ENCODE data around the gene TCERG1L.

The TCERG1L gene

DNA sequence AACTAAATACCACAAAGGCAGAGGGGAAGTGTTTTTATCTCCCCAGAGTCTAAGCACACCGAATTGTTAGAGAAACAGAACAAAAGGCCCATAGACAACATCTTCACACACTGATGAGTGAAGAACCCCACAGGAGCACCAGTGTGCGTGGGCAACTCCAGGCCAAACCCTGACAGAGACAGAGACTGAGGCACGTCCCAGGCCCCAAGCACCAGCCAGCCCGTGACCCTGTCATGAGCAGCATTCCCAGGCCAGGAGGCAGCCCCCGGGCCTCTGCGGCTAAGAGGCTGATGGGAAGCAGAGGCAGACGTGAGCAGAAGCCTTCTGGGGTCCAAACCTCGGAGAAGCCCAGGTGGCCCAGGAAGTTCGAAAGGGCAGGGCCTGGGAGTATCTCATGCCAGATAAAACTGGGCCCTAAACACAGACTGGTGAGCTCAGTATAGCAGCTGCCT lies 184.4 kb downstream of the TCERG1L start:
- H3K9ac ChIP-seq (ENCODE audit: low read length), result no peak overlapping the region
- no peaks in the 10 kb centered on the region for H3K36me3 ChIP-seq (ENCODE audit: control insufficient read depth, insufficient read depth, low read length)
- H3K27ac ChIP-seq (ENCODE audit: low read depth, low read length), result no peak overlapping the region
- no peaks in the 10 kb centered on the region for H3K27me3 ChIP-seq (ENCODE audit: control insufficient read depth, insufficient read depth, low read length)
- no peaks in the 10 kb centered on the region for H3K4me1 ChIP-seq (ENCODE audit: control insufficient read depth, insufficient read depth, low read length)
- no peak overlapping the region for H3K4me3 ChIP-seq (ENCODE audit: low read length)

GRCh38 chr10:131126321-131127137 lies 185.0 kb downstream of the TCERG1L start:
- no peaks in the 10 kb centered on the region for H3K36me3 ChIP-seq (ENCODE audit: control insufficient read depth, insufficient read depth, low read length)
- no peaks in the 10 kb centered on the region for H3K4me1 ChIP-seq (ENCODE audit: control insufficient read depth, insufficient read depth, low read length)
- H3K27ac ChIP-seq (ENCODE audit: low read depth, low read length), result no peak overlapping the region
- H3K27me3 ChIP-seq (ENCODE audit: control insufficient read depth, insufficient read depth, low read length), result no peaks in the 10 kb centered on the region
- no peak overlapping the region for H3K9ac ChIP-seq (ENCODE audit: low read length)
- no peak overlapping the region for H3K4me3 ChIP-seq (ENCODE audit: low read length)

DNA sequence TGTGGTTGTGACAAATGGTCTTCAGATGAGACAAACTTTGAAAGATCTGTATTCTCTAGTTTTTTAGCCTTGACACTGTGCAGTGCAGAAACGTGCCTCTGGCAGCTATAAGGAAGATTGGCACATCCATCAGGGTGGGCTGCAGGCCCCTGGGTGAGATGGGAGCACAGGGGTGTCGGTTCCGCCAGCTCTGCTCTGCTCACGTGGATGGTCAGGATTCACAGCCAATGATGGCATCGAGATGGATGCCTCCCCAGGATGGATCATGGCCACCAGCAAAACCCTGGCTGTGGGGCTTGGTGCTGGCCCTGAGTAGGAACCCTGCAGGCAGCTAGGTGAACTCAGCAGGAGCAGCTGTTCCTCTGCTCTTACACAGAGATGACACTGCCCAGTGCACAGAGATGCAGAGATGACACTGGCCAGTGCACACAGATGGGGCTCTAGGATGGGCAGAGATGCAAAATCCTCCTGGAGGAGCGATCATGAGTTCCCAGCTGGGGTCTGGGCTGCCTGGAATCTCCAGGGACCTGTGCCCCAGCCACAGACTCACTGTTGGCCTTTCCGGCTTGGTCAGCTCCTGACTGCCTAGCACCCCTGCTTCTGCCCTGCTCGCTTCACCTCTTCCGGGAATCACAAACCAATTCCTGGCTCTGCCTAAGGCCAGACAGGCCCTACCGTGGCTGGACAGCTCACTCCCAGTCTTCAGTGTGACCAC lies 185.9 kb downstream of the TCERG1L start:
- Histone ChIP-seq H3K4me1 (ENCODE audit: control insufficient read depth, insufficient read depth, low read length) (no peaks in the 10 kb centered on the region), H3K4me3 (ENCODE audit: low read length) (no peak overlapping the region), H3K9ac (ENCODE audit: low read length) (no peak overlapping the region), H3K36me3 (ENCODE audit: control insufficient read depth, insufficient read depth, low read length) (no peaks in the 10 kb centered on the region), H3K27ac (ENCODE audit: low read depth, low read length) (no peak overlapping the region), H3K27me3 (ENCODE audit: control insufficient read depth, insufficient read depth, low read length) (no peaks in the 10 kb centered on the region)

GRCh38 chr10:131124945-131125344 lies 186.6 kb downstream of the TCERG1L start:
- H3K4me1 ChIP-seq (ENCODE audit: control insufficient read depth, insufficient read depth, low read length), result no peaks in the 10 kb centered on the region
- no peaks in the 10 kb centered on the region for H3K36me3 ChIP-seq (ENCODE audit: control insufficient read depth, insufficient read depth, low read length)
- no peak overlapping the region for H3K9ac ChIP-seq (ENCODE audit: low read length)
- no peak overlapping the region for H3K27ac ChIP-seq (ENCODE audit: low read depth, low read length)
- H3K27me3 ChIP-seq (ENCODE audit: control insufficient read depth, insufficient read depth, low read length), result no peaks in the 10 kb centered on the region
- no peak overlapping the region for H3K4me3 ChIP-seq (ENCODE audit: low read length)

- no peak overlapping the region for H3K9ac ChIP-seq (ENCODE audit: low read length)
- no peaks in the 10 kb centered on the region for H3K36me3 ChIP-seq (ENCODE audit: control insufficient read depth, insufficient read depth, low read length)
- H3K4me3 ChIP-seq (ENCODE audit: low read length), result no peak overlapping the region
Observed at GRCh38 chr10:131123496-131123895, 188.0 kb downstream of the TCERG1L start.

DNA sequence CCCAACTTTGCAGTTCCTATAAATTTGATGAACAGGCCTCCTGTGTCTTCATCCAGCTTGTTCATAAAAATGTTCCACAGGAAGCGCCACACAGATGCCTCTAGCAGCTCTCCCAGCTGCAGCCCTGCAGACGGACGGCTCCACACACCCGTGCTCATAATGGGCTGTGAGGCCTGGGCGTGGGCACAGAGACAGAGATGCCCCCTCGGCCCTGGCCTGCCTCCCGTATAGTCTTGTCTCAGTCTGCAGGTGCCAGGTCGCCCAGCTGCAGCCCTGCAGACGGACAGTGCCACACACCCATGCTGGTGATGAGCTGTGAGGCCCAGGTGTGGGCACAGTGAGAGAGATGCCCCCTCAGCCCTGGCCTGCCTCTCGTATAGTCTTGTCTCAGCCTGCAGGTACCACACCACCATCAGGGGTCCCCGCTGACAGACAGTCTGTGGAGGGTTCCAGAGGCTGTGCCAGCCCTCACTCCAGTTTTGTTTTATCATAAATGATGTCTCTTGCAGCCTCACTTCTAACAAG lies 189.9 kb downstream of the TCERG1L start:
- Histone ChIP-seq H3K27ac (ENCODE audit: low read depth, low read length) (no peak overlapping the region), H3K9ac (ENCODE audit: low read length) (no peak overlapping the region), H3K4me3 (ENCODE audit: low read length) (no peak overlapping the region), H3K36me3 (ENCODE audit: control insufficient read depth, insufficient read depth, low read length) (no peaks in the 10 kb centered on the region), H3K4me1 (ENCODE audit: control insufficient read depth, insufficient read depth, low read length) (no peaks in the 10 kb centered on the region), H3K27me3 (ENCODE audit: control insufficient read depth, insufficient read depth, low read length) (no peaks in the 10 kb centered on the region)

More at GRCh38 chr10:131123496-131123895, 188.0 kb downstream of the TCERG1L start:
- Histone ChIP-seq H3K4me1 (ENCODE audit: control insufficient read depth, insufficient read depth, low read length) (no peaks in the 10 kb centered on the region), H3K27me3 (ENCODE audit: control insufficient read depth, insufficient read depth, low read length) (no peaks in the 10 kb centered on the region), H3K27ac (ENCODE audit: low read depth, low read length) (no peak overlapping the region)

GRCh38 chr10:131119626-131120355 lies 191.7 kb downstream of the TCERG1L start:
- no peaks in the 10 kb centered on the region for H3K36me3 ChIP-seq (ENCODE audit: control insufficient read depth, insufficient read depth, low read length)
- no peaks in the 10 kb centered on the region for H3K4me1 ChIP-seq (ENCODE audit: control insufficient read depth, insufficient read depth, low read length)
- H3K4me3 ChIP-seq (ENCODE audit: low read length), result no peak overlapping the region
- no peak overlapping the region for H3K9ac ChIP-seq (ENCODE audit: low read length)
- no peaks in the 10 kb centered on the region for H3K27me3 ChIP-seq (ENCODE audit: control insufficient read depth, insufficient read depth, low read length)
- no peak overlapping the region for H3K27ac ChIP-seq (ENCODE audit: low read depth, low read length)

DNA sequence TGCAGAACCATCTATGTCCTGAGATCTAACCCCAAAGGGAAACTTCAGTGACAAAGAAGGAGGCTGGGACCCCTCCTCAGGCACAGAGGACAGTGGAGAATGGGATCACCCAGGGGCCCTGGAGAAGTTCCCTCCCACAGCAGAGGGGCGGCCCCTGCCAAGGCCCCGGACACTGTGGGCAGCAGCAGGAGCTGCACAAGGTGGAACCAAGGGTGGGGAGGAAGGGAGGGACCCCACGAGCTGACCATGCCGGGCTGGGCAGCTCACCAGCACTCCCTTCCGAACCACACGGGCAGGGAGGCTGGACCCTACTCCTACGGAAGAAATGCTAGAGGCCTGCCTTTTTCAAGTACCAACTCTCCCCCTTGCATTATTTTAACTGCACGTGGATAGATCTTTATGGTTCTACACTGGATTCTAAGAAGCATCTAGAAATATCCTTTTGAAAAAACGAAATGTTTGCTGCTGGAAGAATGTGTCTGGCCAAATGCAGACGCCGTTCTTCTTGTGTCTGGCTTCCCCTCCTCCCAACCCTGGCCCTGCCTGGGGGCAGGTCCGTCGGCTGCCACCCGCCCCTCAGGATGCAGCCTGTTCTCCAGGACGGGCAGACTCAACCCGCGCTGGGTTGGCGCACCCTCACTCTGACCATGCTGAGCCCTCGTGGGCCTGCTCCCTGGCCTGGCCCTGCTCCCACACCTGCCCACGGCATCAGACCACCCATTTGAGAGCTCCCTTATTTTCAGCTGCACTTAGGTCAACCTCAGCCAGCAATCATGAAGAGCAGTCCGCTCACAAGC lies 193.9 kb downstream of the TCERG1L start:
- Histone ChIP-seq H3K4me1 (ENCODE audit: control insufficient read depth, insufficient read depth, low read length) (no peaks in the 10 kb centered on the region), H3K36me3 (ENCODE audit: control insufficient read depth, insufficient read depth, low read length) (no peaks in the 10 kb centered on the region)

DNA sequence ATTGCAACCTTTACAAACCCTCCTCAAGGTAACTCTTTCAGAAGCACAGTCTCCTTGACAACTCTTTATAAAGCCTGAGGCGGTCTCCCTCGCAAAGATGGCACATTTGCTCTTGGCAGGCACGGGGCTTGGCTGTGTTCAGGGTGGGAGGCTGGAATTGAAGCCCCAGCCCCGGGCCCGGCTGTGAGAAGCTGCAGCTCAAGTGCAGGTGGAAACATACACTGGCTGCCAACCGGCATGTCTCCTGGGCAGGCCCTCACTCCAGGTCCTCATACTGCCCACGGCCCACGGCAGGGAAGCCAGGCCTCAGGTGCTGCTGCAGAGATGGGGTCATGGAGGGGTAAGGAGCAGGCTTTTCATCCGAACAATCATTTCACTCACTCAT lies 194.5 kb downstream of the TCERG1L start:
- H3K4me3 ChIP-seq (ENCODE audit: low read length), result no peak overlapping the region
- no peaks in the 10 kb centered on the region for H3K36me3 ChIP-seq (ENCODE audit: control insufficient read depth, insufficient read depth, low read length)
- H3K4me1 ChIP-seq (ENCODE audit: control insufficient read depth, insufficient read depth, low read length), result no peaks in the 10 kb centered on the region
- no peaks in the 10 kb centered on the region for H3K27me3 ChIP-seq (ENCODE audit: control insufficient read depth, insufficient read depth, low read length)
- no peak overlapping the region for H3K9ac ChIP-seq (ENCODE audit: low read length)
- no peak overlapping the region for H3K27ac ChIP-seq (ENCODE audit: low read depth, low read length)

More for the DNA sequence above, 193.9 kb downstream of the TCERG1L start:
- H3K27ac ChIP-seq (ENCODE audit: low read depth, low read length), result no peak overlapping the region
- H3K27me3 ChIP-seq (ENCODE audit: control insufficient read depth, insufficient read depth, low read length), result no peaks in the 10 kb centered on the region
- H3K9ac ChIP-seq (ENCODE audit: low read length), result no peak overlapping the region
- H3K4me3 ChIP-seq (ENCODE audit: low read length), result no peak overlapping the region

DNA sequence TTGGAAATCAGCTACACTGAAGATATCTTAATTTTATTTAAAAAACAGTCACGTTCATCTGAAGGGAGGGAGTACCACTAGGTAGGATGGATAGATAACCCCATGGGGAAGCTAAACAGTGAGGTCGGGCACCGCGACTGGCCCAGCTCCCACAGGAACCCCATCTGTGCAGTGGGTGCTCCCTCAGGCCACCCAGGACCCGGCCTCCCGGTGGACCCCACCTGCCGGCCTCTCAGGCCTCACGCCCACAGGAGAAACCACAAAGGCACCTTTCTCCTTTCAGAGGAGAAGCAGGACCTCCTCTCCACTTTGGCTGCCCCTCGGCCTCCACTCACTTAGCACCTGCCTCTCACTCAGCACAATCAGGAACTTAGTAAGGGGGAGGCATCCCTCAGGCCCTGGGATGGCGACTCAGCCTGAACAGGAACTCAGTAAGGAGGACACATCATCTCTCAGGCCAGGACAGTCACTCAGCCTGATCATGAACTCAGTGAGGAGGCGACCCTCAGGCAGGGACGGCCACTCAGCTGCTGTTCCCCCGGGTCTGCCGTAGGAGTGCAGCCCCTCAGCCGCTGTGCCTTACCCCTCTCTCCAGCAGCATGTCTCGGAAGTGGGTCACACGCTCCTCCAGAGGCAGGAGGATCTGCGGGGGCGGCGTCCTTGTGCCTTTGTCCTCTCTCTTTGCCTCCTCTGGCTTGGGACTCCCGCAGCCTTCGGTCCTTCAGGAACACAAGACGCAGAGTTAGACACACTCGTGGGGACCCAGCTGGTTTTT lies 195.1 kb downstream of the TCERG1L start:
- Histone ChIP-seq H3K9ac (ENCODE audit: low read length) (no peak overlapping the region), H3K27ac (ENCODE audit: low read depth, low read length) (no peak overlapping the region)

DNA sequence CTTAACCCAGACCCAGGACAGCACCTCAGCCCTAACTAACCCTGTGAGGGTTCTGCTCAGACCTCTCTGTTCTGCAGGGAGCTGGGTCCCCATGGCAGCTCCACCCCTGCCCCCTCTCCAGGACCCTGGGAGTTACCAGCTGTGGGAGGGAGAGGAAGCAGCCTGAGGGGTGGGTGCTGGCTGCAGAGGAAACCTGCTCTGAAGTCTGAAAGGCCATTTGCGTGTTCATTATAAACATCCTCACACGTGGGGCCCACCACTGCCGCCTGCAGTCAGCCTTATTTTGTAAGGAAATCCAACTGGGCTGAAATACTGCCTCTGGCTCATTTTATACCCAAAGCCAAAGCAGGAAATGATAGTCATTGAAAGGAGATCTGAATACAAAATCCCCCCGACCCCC lies 195.7 kb downstream of the TCERG1L start:
- Histone ChIP-seq H3K4me1 (ENCODE audit: control insufficient read depth, insufficient read depth, low read length) (no peaks in the 10 kb centered on the region), H3K4me3 (ENCODE audit: low read length) (no peak overlapping the region), H3K9ac (ENCODE audit: low read length) (no peak overlapping the region), H3K27ac (ENCODE audit: low read depth, low read length) (no peak overlapping the region), H3K36me3 (ENCODE audit: control insufficient read depth, insufficient read depth, low read length) (no peaks in the 10 kb centered on the region), H3K27me3 (ENCODE audit: control insufficient read depth, insufficient read depth, low read length) (no peaks in the 10 kb centered on the region)

More for the DNA sequence above, 195.1 kb downstream of the TCERG1L start:
- no peaks in the 10 kb centered on the region for H3K27me3 ChIP-seq (ENCODE audit: control insufficient read depth, insufficient read depth, low read length)
- no peaks in the 10 kb centered on the region for H3K4me1 ChIP-seq (ENCODE audit: control insufficient read depth, insufficient read depth, low read length)
- H3K36me3 ChIP-seq (ENCODE audit: control insufficient read depth, insufficient read depth, low read length), result no peaks in the 10 kb centered on the region
- no peak overlapping the region for H3K4me3 ChIP-seq (ENCODE audit: low read length)

Measured in rectal smooth muscle tissue (tissue), 1 donor.